ENCODE results near the gene ATL1.
"Not testable (repeated sequence)": the region's sequence is repeated elsewhere in the genome, so short reads cannot be mapped to it uniquely, and the experiment has no call there.

ATL1 gene

GRCh38 chr14:50534997-50535396, 24.9 kb upstream of the ATL1 start:
- DNase-seq = no peak

- not testable (repeated sequence) for DNase-seq
These were observed 21.9 kb upstream of the ATL1 start for GRCh38 chr14:50538034-50538433.

DNA sequence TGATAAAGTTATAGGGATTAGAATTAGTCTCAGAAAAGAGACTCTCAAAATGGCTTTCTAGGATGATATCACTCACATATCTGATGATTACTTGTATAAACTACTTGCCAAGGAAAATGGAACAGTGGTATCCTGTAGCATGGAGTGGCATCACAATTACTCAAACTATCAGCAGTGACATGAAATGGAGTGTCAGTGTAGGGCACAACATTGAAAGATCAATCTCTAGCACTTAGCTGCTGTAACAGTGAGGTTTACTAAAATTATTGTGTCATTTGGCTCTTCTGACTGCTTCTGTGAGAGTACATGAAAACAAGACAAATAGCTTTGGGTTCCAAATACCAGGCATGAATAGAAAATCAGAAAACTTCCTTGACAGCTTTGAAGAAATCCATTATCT, 20.9 kb upstream of the ATL1 start:
- no peak for DNase-seq

DNA sequence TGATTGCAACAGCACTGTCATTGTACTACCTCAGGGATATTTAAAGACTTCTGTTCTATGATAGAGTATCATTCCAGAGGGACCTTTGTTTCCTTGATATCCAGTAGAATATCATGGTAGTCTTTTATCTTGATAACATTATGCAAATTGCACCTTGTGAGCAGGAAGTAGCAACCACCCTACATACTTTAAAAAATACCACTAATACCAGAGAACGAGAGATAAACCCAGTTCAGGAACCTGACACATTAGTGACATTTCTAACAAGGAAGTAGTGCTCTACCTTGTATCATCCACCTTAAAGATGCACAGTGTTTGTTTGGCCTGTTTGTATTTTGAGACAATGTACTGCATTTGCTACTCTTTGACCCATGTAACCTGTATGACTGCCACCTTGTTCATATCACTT, 18.8 kb upstream of the ATL1 start:
- DNase-seq = no peak

GRCh38 chr14:50542941-50543418, 17.0 kb upstream of the ATL1 start:
- DNase-seq = peak; percentile 69

- no peak for DNase-seq
These were observed 15.0 kb upstream of the ATL1 start for GRCh38 chr14:50544911-50545310.

GRCh38 chr14:50545618-50546017, 14.3 kb upstream of the ATL1 start:
- no peak for DNase-seq

DNA sequence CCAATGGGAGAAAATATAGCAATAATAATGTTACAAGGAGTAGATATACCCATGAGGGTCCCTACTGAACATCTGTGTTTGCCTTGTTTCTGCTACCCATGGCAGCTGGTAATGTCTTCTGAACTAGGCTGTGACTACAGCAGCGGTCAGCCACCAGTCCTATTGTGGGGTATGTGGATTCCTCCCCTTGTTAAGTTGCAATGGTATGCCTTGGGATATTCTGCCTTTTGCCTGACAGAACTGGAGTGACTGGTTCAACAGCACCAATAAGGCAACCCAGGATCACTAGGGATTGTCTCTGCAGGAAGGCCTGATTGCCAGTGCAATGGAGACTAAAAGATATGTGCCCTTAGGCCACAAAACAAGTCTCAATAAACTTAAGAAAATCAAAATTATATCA, 9.7 kb upstream of the ATL1 start:
- no peak for DNase-seq

DNA sequence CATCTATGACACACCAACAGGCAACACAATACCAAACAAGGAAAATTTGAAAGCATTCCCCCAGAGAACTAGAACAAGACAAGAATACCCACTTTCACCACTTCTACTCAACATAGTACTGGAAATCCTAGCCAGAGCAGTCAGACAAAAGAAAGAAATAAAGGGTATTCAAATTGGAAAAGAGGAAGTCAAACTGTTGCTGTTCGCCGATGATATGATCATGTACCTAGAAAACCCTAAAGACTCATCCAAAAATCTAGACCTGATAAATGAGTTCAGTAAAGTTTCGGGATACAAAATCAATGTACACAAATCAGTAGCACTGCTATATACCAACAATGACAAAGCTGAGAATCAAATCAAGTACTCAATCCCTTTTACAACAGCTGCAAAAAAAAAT, 8.1 kb upstream of the ATL1 start:
- DNase-seq = no peak

- DNase-seq = not testable (repeated sequence)
These were observed 7.1 kb upstream of the ATL1 start for GRCh38 chr14:50552796-50553195.

GRCh38 chr14:50560931-50561285, 963 bp downstream of the ATL1 start:
- DNase-seq = peak; percentile 83

DNA sequence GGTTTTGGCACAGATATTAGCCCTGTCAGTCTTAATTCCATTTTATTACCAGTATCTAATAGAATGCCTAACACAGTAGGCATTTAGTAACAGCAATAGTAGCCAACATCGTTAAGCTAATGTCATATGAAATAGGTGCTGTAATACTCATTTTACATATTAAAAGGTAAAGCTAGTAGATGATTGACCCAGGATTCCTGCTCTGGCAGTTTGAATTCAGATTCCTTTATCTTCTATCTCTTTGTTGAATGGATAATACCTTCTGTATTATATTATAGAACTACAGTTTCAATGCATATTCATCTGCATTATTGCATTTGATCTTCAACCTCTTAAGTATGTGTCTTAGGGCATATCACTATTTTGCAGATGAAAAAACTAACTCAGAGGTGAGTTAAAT, 2.9 kb downstream of the ATL1 start:
- no peak for DNase-seq

DNA sequence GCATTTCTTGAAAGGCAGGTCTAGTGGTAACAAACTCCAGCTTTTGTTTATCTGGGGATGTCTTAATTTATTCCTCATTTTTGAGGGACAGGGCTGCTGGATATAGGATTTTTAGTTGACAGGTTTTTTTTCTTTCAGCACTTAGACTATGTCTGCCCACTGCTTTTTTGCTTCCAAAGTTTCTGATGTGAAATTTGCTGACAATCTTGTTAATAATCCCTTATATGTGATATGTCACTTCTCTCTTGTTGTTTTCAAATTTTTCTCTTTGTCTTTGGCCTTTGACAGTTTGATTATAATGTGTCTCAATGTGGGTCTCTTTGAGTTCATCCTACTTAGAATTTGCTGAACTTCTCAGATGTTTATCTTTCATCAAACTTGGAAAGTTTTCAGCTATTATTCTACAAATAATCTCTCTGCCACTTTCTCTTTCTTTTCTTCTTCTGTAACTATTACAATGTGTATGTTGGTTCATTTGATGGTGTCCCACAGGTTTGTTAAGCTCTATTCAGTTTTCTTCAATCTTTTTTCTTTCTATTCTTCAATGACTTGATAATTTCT, 9.8 kb downstream of the ATL1 start:
- DNase-seq = no peak

DNA sequence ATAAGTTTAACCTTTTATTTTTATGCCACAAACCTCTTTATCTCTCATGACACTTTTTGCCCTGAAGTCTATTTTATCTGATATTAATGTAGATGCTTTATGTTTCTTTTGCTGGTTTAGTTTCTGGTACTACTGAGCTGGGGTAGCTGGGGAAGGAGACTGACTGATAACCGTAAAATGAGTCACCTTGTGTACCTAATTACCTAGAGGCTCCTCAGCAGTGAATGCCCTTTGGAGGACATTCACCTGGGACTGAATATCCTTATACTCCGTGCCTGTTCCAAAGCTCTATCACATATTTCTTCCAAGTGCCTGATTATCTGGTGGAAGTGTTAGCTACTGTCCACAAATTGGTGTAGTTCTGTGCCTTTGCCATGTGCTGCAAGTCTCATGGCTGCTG, 13.9 kb downstream of the ATL1 start:
- DNase-seq = no peak

GRCh38 chr14:50575769-50576168, 15.8 kb downstream of the ATL1 start:
- no peak for DNase-seq

- no peak for DNase-seq
These were observed 18.0 kb downstream of the ATL1 start for GRCh38 chr14:50577982-50578381.

DNA sequence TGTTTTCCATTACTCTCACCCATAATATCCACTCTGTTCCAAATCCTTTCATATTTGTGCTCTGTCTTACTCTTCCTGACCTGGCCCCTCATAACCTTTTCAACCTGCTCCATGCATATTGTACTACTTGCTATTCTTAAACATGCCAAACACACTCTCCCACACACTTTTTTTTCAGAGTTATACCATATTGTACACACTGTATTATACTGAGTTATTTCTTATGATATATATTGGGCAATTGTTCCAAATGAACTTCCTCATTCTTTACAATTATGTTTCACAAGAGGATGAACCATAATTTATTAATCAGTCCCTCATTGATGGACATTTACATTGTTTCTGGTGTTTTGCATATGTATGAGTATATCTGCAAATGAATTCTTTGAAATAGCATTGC, 18.5 kb downstream of the ATL1 start:
- DNase-seq = no peak

DNA sequence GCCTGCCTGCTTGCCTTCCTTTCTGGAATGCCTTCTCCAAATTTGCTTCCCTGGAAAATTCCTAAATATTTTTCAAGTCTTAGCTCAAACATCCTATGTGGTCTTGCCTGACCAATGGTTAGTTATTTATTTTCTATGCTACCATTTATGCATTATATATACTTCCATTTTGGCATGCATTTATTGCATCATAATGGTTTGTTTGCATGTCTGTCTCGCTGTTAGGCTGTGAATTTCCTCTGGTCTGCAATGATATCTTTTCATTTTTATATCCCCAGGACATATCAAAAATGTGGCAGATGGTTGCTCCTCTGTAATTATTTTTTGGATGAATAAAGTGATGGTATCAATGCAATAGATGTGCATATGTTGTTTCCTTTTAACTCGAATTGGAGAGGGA, 30.5 kb downstream of the ATL1 start:
- no peak for DNase-seq

DNA sequence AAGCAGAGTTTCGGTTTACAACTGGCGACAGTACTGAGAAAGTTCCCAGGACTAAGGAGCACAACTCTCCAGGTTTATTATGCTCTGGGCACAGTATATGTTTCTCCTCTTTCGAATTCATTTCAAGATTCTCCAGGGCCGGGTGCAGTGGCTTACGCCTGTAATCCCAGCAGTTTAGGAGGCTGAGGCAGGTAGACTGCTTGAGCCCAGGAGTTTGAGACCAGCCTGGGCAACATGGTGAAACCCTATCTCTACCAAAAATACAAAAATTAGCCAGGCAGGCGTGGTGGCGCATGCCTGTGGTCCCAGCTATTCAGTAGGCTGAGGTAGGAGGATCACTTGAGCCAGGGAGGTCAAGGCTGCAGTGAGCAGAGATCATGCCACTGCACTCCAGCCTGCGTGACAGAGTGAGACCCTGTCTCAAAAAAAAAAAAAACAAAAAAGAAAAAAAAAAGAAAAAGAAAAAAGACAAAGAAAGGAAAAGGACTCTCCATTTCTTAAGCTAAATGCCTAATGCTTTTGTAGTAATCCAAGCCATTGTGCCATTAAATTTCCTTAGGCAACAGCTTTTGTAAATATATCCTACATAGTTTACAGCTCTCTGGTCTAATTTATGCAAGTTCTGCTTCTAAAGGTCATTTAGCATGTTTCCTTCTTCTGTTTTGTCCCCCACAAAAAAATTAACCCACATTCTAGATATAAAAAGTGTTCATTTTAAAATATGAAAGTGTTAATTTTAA, 34.8 kb downstream of the ATL1 start:
- no peak for DNase-seq

- no peak for DNase-seq
These were observed 38.8 kb downstream of the ATL1 start for GRCh38 chr14:50598765-50599164.

- peak; percentile 3 for DNase-seq
These were observed 39.9 kb downstream of the ATL1 start for GRCh38 chr14:50599700-50600444.

- no peak for DNase-seq
These were observed 40.9 kb downstream of the ATL1 start for GRCh38 chr14:50600849-50601248.

GRCh38 chr14:50601394-50601793, 41.4 kb downstream of the ATL1 start:
- DNase-seq = no peak

GRCh38 chr14:50602035-50602434, 42.1 kb downstream of the ATL1 start:
- no peak for DNase-seq
